ENCODE data around the gene GFRA1.

The GFRA1 gene

DNA sequence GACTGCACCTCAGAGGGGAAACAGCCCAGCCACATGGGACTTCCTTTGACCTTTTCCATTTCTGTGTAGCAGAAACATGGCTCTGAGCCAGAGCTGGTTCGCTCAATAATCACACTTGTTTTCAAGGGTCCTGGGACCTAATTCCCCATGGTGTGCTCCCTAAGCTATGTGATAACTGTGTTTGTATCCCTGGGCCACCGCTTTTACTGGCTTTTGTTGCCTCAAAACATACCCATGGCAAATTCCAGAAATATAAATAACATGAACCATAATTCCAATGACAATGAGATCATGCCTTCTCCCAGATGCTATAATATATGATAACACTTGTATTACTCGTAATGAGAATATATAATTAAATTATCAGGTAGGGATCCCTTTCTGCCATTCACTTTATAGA is 196.4 kb downstream of the GFRA1 start:
- TF ChIP-seq, protein P1, sequence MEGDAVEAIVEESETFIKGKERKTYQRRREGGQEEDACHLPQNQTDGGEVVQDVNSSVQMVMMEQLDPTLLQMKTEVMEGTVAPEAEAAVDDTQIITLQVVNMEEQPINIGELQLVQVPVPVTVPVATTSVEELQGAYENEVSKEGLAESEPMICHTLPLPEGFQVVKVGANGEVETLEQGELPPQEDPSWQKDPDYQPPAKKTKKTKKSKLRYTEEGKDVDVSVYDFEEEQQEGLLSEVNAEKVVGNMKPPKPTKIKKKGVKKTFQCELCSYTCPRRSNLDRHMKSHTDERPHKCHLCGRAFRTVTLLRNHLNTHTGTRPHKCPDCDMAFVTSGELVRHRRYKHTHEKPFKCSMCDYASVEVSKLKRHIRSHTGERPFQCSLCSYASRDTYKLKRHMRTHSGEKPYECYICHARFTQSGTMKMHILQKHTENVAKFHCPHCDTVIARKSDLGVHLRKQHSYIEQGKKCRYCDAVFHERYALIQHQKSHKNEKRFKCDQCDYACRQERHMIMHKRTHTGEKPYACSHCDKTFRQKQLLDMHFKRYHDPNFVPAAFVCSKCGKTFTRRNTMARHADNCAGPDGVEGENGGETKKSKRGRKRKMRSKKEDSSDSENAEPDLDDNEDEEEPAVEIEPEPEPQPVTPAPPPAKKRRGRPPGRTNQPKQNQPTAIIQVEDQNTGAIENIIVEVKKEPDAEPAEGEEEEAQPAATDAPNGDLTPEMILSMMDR (IDR thresholded peaks at IDR 0.05; ENCODE audit: borderline replicate concordance, insufficient read depth, low read depth, low read length): no peak
- no peak overlapping the region for H3K4me3 ChIP-seq (ENCODE audit: low read depth, low read length)

DNA sequence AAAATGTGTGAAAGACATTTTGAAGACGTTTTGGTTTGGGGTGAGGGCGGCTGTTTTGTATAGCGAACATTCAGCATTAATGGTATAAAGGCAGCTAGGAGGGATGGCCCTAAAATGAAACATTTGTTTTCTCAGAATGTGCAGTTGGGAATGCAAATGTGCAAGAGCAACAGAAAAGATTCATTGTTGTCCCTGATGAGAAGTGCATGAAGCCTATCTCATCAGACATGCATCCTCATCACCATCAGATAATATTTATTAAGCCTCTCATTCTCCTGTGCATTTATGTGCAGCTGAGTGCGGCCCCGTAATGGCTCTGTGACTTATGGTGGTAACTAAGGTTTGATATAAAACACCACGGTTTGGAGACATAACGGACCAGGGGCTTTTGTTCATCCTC is 199.5 kb downstream of the GFRA1 start:
- H3K4me3 ChIP-seq (ENCODE audit: low read depth, low read length): no peak overlapping the region
- TF ChIP-seq, protein P1 (IDR thresholded peaks at IDR 0.05; ENCODE audit: borderline replicate concordance, insufficient read depth, low read depth, low read length): no peak

DNA sequence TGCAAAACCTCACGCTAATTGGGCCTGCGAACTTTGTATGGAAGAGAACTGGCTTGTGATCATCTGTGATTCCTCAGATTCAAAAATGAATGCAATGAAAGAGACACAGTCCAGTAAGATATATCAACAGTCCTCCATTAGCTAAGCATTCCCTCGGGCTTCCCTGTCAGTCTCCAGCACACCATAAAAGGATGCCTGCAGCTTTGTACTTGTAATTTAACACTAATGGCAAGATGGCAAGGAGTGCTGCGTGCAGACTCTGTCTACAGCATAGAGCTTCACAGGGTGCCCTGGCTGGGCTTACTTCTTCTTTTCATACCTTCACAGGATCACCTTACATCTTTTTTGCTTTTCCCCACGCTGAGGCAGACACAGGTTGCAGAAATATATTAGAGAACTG is 200.0 kb downstream of the GFRA1 start:
- TF ChIP-seq, protein P1 (IDR thresholded peaks at IDR 0.05; ENCODE audit: borderline replicate concordance, insufficient read depth, low read depth, low read length): no peak
- H3K4me3 ChIP-seq (ENCODE audit: low read depth, low read length): no peak overlapping the region

DNA sequence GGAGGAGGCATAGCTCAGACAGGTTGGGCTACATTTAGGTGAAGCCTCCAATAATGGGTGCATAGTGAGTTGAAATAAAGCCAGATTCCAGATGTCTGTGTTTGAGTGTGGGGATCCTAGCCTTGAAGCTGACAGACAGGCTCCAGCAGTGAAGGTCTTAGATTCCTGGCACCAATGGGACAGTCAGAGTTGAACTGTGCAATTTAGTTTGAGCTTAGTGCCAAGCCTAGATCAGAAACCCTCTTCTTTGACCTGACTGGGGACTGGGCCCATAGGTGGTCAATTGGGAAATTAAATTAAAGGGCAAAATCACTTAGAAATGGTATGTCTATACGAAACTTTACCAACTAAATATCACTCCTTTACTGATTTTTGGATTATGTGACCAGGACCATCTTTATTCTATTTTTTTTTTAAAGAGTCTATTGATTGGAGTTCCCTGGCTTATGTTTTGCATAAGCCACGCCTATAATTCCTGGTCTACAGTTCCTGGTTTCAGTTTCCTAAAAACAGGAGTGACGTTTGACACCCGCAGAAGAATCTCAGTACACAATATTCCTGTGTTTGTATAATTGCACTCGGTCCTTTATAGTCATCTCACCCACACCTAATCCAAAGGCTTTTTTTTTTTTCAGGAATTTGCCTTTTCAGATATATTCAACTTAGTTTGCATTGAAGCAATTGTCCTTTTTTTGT is 201.4 kb downstream of the GFRA1 start:
- TF ChIP-seq, protein P1 (IDR thresholded peaks at IDR 0.05; ENCODE audit: borderline replicate concordance, insufficient read depth, low read depth, low read length): no peak
- no peak overlapping the region for H3K4me3 ChIP-seq (ENCODE audit: low read depth, low read length)

DNA sequence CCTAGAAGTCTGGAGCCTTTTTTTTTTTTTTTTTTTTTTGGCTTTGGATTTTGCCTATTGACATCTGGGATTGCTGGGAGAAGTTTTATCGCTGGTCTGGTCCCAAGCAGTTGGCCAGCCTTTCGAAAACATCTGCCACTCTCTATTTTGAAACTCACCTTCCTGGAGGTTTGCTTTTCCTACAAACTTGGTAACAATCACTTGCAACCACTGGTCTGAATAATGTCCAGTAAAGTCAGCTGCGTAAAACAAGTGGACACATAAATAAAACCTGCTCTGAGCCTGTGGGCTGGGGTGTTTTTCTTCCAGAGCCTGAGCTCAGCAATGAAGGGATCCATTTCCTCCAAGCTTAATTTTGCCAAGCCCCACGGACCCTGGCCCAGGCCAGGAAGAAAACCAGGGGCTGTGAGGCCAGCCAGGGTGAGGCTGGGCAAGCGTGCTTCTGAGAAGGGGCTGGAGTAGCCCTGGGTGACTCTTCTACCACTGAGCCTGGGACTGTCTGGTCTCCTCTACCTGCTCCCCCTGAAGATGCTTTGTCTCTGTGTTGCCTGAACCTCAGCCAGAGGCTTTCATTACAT is 202.2 kb downstream of the GFRA1 start:
- TF ChIP-seq, protein P1 (IDR thresholded peaks at IDR 0.05; ENCODE audit: borderline replicate concordance, insufficient read depth, low read depth, low read length): no peak
- no peak overlapping the region for H3K4me3 ChIP-seq (ENCODE audit: low read depth, low read length)

DNA sequence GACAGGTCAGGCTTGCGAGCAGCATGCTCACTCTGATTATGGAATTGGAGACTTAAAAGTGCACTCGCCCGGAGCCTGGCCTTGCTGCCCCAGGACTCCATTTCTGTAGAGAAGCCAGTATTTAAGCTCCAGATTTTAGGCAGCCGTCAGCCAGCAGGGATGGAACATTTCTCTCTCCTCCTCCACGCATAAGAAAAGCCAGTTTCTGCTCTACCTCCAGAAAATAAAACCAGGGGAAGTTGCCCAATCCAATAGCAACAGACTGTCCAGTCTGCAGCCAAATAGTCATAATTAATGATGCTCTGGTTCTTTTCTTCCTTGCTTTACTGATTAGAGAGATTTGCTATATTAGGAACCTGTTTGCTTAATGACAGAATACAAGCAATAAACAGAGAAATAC is 203.2 kb downstream of the GFRA1 start:
- H3K4me3 ChIP-seq (ENCODE audit: low read depth, low read length): no peak overlapping the region
- TF ChIP-seq, protein P1 (IDR thresholded peaks at IDR 0.05; ENCODE audit: borderline replicate concordance, insufficient read depth, low read depth, low read length): no peak

DNA sequence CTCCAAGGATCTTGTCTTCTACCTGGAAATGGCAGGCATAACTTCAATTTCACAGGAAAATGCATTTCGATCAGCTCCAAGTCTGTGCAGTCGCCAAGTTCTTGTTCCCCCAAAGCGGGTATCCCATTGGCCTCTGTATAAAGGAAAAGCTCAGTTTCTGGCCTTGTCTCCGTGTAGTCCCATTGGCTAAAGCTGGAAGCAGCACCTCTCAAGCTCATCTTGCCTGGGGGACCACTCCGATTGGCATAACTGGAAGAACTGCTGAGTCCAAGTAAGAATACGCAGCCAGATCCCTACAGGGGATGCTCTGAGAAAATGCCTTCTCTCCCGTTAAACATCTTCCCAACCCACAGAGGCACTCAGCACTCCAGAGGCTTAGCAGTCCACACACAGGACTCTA is 205.2 kb downstream of the GFRA1 start:
- H3K4me3 ChIP-seq (ENCODE audit: low read depth, low read length): no peak overlapping the region
- TF ChIP-seq, protein P1 (IDR thresholded peaks at IDR 0.05; ENCODE audit: borderline replicate concordance, insufficient read depth, low read depth, low read length): no peak

Measured in GM12875 (cell line).